ENCODE data around the gene SRGAP2C.

- no peak for TF ChIP-seq MYC (IDR thresholded peaks at IDR 0.05; ENCODE audit: low read depth, low read length)
- no peak for TF ChIP-seq CTCF (IDR thresholded peaks at IDR 0.05; ENCODE audit: extremely low read depth in 1 of 2, insufficient read depth in 1 of 2, low read depth in 1 of 2, low read length in 2 of 2)
- no peak for TF ChIP-seq POLR2A (IDR thresholded peaks at IDR 0.05; ENCODE audit: low read depth, low read length)
- TF ChIP-seq FOS (IDR thresholded peaks at IDR 0.05; ENCODE audit: borderline replicate concordance, insufficient read depth, low read length): no peak
Measured at GRCh38 chr1:121414905-121415304, 230.1 kb downstream of the SRGAP2C start.
